Measurements from ENCODE around the gene CDK12.
A peak's percentile ranks its signal among the peaks of the same experiment; 100 is the strongest.
"Not testable (repeated sequence)": the region's sequence is repeated elsewhere in the genome, so short reads cannot be mapped to it uniquely, and the experiment has no call there.

CDK12 gene

DNA sequence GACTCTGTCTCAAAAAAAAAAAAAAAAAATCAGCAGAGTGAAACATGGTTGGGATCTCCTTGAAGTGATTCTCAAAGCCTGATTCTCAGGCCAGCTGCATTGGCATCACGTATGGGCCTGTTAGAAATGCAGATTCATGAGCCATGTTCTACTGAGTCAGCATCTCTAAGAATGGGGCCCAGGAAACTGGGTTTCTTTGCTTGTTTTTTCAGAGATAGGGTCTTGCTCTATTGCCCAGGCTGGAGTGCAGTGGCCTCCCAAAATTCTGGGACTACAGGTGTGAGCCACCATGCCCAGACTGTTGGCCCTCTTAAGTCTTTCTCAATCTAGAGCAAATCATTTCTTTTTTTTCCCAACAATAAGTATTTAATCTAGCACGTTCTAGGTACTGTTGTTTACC, 47.7 kb downstream of the CDK12 start:
- DNase-seq: no peak

DNA sequence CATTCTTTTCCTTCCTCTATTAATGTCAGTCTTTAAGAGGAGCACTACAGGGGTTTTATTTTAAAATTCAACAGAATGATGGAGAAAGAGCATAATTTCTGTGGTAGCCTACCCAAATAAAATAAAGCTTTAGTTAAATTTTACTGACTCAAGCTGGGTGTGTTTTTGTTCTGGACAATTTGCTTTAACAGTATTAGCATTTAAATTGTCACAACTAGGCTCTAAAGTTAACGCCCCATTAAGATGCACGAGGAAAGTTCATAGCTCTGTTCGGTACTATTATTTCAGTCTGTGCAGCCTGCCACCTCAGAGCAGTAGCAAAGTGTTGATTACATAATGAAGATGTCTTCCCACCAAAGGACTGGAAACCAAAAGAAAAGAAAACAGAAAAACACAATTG, 52.0 kb downstream of the CDK12 start:
- DNase-seq: no peak

DNA sequence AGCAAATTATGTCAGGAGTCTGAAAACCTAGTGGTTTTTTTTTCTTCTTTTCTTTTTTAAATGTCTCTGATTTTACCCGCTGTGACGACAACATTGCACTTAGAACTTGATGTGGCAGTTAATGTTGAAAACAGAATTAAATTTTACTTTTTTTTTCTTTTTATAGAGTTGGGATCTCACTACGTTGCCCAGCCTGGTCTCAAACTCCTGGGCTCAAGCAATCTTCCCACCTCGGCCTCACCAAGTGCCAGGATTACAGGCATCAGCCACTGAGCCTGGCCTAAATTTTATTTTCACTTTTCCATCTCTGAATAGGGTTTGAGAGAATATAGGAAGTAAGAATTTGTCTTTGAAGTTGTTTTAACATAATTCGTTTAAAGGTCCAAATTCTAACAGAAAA, 52.6 kb downstream of the CDK12 start:
- DNase-seq: no peak

DNA sequence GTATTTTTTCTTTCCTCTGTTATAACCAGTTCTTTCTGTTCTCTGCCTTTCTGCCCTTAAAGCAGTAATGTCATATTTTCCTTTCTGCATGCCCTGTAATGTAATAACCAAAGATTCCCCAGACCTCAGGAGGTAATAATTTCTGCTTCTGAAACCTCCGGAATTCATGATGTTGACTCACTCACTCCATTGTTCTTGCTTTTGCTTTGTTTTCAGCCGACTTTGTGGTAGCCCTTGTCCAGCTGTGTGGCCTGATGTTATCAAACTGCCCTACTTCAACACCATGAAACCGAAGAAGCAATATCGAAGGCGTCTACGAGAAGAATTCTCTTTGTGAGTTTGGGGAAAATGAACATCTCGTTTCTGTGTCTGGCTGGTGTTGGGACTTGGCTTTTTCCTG, 55.9 kb downstream of the CDK12 start:
- DNase-seq: no peak

DNA sequence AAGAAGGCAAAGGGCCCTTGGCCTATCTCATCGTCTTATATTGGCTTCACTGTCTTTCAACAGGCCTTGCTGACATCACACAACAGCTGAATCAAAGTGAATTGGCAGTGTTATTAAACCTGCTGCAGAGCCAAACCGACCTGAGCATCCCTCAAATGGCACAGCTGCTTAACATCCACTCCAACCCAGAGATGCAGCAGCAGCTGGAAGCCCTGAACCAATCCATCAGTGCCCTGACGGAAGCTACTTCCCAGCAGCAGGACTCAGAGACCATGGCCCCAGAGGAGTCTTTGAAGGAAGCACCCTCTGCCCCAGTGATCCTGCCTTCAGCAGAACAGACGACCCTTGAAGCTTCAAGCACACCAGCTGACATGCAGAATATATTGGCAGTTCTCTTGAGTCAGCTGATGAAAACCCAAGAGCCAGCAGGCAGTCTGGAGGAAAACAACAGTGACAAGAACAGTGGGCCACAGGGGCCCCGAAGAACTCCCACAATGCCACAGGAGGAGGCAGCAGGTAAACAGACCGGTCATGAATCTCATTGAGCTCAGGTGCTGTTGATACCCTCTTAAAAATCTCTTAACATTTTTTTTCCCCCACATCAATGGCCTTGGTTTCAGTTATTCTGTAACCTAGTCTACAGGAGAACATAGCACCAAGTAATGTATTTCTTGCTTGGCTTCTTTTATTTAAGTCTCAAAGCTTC, 64.7 kb downstream of the CDK12 start:
- DNase-seq: no peak

DNA sequence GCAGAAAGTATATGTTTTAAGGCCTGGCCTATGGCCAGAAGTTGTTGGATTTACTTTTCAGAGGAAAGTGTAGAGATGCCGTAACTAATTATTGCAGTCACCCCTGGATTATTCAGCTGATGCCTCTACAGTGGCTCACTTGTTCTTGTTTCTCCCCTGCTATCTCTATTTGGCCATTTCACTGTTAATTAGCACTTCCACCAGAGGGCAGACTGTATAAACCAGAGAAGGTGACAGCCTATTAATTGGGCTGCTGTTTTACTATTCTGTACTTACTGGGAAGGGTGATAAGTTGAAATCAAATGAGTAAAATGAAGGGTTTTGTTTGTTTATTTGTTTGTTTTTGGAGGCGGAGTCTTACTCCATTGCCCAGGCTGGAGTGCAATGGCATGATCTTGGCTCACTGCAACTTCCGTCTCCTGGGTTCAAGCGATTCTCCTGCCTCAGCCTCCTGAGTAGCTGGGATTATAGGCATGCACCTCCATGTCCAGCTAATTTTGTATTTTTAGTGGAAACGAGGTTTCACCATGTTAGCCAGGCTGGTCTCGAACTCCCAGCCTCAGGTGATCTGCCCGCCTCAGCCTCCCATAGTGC, 66.0 kb downstream of the CDK12 start:
- DNase-seq: peak; percentile 40

DNA sequence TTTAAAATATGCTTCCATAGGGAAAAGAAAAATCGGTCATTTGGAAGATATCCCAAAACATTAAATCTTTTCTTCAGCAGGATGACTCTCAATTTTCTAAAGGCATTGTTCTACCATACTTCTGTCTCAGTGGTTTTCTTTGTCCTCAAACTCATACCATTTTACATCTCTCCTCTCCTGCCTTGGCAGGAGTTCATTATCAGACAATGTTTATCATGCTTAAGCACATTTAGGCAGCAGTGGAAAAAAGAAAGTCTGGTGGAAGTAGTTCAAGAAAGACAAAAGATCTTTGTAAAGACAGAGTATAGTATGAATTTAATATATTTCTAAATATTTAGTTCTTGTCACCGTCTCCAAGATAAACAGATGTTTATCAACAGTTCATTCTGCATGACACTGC, 68.2 kb downstream of the CDK12 start:
- DNase-seq: no peak

DNA sequence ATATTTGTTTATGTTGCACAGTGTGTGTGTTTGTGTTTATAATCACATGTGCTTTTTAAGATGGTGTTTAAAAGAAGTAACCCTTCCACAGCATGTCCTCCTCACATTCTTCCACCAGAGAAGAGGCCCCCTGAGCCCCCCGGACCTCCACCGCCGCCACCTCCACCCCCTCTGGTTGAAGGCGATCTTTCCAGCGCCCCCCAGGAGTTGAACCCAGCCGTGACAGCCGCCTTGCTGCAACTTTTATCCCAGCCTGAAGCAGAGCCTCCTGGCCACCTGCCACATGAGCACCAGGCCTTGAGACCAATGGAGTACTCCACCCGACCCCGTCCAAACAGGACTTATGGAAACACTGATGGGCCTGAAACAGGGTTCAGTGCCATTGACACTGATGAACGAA, 69.2 kb downstream of the CDK12 start:
- no peak for DNase-seq

DNA sequence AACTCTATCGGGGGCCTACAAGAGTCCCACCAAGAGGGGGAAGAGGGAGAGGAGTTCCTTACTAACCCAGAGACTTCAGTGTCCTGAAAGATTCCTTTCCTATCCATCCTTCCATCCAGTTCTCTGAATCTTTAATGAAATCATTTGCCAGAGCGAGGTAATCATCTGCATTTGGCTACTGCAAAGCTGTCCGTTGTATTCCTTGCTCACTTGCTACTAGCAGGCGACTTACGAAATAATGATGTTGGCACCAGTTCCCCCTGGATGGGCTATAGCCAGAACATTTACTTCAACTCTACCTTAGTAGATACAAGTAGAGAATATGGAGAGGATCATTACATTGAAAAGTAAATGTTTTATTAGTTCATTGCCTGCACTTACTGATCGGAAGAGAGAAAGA, 70.0 kb downstream of the CDK12 start:
- no peak for DNase-seq

DNA sequence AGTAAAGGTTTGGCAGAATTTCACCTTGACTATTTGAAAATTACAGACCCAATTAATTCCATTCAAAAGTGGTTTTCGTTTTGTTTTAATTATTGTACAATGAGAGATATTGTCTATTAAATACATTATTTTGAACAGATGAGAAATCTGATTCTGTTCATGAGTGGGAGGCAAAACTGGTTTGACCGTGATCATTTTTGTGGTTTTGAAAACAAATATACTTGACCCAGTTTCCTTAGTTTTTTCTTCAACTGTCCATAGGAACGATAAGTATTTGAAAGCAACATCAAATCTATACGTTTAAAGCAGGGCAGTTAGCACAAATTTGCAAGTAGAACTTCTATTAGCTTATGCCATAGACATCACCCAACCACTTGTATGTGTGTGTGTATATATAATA, 72.6 kb downstream of the CDK12 start:
- no peak for DNase-seq

DNA sequence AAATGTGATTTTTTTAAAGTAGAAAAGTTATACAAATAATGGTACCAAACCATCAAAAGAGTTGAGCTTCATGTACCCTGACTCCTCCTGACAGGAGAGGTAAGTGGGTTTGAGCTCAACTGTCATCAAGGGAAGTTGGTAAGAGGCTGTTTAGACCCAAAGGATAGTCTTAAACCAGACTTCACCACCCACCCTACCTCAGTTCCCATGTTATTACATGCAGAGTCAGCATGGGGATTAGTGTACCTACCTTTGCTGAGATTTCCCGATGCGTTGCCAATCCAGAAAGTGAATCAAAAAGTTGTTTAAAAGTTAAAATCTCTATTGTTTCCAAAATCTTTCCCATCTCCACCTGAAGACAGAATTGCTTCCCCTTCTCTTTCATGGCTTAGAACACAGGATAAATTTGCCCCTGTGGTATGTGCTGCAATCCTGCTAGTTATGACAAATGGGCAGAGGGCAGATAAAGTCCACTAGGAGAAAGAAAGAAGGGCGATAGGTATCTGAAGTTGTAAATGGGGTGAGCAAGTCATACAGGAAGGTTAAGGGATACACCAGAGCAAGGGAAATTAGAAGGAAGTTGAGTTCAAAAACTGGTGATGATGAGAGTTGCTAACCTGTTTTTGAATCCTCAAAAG, 73.6 kb downstream of the CDK12 start:
- no peak for DNase-seq

DNA sequence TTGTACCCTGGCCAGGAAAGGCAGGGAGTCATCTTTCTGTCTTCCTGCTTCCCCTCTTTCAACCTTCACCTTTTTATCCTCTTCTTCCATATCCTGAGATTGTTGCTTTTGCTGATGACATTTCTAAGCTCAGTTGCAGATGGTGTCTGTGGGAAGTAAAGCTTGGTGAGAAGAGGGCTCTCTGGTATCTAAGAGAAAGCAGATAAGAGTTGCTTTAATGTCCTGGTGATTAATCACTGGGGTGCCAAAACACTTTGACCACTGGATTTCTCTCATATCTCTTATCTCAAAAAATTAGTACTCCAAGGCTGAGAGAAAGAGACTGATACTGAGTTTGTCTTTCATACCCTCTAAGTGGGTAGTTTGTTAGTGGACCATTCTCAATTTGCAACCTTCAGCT, 75.2 kb downstream of the CDK12 start:
- no peak for DNase-seq

DNA sequence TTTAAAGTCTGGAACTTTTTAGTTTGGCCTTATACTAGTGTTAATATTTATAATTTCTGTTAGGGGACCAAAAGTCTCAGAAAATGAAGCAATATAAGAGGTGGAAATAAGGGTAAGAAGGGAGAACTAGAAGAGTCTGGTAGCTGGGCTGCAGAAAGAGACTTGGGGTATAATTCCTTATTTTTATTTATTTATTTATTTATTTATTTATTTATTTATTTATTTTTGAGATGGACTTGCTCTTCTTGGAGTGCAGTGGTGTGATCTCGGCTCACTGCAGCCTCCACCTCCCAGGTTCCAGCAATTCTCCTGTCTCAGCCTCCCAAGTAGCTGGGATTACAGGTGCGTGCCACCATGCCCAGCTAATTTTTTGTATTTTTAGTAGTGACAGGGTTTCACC, 76.1 kb downstream of the CDK12 start:
- DNase-seq: not testable (repeated sequence)

DNA sequence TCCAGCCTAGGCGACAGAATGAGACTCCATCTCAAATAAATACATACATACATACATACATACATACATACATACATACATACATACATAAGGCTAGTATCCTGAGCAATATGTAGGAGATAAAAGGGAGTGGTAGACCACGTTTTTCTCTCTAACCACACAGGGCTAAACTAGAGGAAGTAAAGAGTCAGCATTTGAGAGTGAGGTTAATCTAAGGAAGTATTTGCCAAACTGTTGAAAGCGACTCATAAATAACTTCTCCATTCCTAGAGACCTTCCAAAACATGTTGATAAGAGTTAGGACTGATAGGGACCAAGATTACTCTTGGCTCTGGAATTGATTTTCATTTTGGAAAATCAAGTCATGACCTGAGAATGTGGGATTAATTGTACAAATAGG, 77.6 kb downstream of the CDK12 start:
- no peak for DNase-seq

DNA sequence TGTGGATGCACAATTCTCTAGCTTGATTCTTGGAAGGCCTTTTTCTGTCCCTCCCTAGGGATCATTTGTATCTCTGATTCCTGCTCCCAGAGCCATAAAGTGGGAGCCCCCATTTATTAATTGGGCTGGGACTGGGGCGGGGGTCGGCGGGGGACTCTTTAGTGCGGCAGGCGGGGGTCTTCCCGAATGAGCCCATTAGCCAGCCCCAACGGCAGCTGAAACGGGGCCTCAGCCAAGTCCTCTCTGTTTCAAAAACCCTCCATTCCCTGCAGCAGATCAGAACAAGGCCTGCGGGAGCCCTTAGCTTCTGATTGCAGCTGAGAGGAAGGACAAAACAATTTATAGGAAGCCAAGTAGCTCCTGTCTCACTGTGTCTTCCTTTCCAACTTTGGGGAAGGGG, 79.3 kb downstream of the CDK12 start:
- DNase-seq: no peak

DNA sequence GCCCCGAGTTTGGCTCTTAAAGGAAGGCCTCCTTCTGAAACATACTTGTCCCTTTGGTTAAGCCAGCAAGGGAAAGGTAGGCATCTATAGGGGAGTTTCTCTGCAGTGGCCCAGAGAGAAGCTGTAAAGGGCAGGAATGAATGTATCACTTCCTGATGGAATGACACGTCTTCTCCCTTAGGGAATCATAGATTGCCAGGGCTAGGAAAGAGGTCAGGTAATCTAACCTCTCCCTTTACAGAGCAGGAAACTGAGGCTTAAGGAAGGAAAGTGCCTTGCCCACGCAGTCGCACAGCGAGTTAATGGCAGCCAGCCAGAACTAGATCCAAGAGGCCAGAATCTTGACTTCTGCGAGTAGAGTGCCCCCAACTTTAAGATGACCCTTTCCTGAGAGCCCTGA, 80.4 kb downstream of the CDK12 start:
- DNase-seq: no peak

DNA sequence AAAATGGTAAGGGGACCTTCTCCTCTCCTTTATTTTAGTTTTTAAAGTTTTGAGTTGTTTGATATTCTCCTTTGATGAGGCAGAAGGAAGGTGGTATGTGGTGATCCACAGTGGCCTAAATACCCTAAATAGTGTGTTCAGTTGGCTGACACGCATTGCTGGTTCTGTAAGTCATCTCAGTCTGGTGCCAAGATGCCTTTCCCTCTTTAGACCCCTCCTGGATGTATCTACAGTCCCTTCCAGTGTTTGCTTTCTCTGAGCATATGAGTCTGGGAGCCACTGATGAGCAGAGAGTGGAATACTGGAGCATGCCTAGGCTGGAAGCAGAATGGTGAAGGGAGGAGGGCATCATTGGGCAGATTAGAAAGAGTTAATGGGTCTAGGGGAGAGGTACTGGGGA, 81.9 kb downstream of the CDK12 start:
- no peak for DNase-seq

DNA sequence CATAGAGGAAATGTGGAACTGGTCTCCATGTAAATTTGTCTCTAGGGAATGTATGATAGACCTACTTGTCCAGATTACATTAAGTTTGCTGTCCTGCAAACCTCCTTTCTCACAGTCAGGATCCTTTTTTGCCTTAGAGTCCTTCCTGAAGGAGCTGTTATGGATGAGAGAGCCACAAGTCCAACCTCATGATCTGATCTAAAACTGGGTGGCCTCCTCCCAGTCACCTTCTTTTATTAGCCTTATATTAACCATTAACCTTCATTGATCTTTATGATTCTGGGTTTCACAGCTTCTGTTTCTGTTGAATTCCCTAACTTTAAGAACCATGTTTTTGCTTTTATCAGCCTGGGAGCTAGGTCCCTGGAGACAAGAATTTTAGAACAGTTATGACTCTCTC, 82.4 kb downstream of the CDK12 start:
- DNase-seq: no peak

DNA sequence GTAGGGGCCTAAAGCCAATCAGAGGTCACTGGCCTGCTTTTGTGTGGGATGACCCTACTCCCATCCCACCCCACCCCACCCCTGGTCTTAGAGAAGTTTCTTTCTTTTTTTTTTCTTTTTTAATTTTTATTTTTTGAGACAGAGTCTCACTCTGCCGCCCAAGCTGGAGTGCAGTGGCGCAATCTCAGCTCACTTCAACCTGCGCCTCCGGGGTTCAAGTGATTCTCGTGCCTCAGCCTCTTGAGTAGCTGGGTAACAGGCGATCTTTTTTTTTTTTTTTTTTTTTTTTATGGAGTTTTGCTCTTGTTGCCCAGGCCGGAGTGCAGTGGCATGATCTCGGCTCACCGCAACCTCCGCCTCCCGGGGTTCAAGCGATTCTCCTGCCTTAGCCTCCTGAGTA, 83.1 kb downstream of the CDK12 start:
- DNase-seq: not testable (repeated sequence)

DNA sequence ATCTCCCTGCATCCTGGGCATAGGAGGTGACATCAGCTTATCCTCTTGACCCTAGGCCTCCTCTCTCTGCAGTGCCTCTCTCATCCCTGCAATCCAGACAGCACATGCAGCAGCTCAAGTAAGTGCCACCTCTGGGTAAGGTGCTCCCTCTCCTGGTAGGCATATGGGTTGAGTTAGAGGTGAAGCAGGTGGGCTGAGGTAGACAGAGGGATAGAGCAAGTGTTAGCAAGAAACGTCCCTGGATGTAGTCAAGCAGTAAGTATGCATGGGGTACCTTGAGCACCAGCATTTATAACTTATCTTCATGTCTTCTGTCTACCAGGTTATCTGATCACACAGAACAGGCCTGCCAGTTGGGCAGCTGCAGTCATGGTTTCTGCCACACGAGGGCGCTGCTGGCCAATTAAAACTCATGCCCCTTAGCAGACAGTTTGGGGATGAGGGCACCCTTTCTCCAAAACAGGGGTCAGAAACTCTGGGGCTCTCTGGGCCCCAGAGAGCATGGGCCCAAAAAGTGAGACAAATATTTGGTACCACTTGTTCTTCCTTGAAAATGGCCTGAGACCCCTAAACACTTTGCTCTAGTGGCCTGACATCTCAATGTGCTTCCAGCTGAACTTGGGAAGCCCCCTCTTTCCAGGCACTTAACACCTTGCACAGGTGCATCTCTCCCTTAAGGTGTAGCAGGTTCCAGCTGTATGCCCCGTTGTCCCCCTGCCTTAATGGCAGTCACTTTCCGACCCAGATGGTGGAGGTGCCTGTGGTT, 86.6 kb downstream of the CDK12 start:
- peak; percentile 63 for DNase-seq

DNA sequence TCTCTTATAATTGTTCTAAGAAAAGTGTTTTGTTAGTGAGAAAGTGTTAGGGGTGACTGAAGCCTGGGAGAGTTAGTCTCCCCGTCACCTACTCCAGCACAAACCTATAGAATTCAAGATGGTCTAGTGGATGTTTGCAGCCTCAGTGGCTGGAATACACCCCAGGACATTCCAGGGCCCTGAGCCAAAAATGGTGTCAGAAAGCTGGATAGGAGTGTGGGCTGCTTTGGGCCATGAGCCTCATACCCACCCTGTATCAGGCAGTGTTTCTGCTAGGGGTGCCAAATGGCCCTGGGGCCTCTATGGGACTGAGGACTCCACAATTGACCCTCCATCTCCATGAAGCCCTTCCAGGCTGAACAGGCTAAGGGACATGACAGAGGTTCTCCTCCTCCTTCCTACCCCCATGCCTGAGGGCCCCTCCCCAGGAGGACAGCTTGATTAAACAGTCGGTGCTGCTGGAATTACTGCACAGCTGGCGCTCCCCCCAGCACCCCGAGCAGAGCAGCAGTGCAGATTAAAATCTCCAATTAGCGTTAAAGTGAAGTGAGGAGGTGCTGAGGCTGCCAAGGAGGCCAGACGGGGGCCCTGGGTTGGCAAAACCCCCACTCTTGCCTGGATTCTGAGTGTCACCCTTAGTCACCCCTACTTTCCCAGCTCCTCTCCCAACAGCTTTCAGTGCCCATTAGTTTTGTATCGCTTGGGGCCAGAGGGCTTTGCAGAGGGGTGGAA, 87.4 kb downstream of the CDK12 start:
- DNase-seq: peak; percentile 71

DNA sequence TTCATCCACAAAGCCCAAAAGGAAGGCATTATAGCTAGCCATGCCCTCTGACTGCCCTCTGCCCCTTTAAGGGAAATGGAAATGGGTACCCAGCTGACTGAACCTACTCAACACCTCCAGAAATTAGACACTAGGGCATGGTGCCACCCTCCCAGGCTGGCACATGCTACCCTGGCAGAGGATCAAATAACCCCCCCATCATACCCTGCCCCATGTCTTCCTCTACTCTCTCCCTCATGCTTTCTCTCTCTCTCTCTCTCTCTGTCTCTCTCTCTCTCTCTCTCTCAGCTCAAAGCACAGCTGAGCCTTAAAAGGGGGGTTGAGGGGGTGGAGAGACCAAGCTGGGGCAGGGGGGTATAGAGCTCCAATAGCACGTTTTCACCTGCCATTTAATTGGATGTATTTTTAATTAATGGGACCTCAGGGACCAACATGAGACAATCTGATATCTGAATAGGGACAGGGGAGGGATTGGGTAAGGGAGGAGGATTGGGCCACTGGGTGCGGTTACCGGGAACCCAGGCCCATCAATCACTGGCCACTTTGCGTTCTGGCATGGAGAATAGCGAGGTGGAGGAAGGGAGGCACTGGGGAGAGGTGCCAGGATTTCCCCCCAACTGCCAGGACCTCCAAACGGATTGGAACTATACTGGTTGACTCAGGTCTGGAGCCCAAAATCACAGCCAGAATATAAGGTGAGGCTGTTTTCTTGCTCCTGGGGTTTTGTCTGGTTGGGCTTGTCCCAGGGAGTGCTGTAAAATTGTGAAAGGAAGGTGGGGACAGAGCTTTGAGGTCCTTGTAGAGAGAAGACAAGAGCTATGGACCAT, 88.7 kb downstream of the CDK12 start:
- peak; percentile 62 for DNase-seq

Data from NCI-H69 (cell line).